ENCODE data around the gene POU2AF2.

Gene POU2AF2

GRCh38 chr11:111297696-111298095 is 52.2 kb downstream of the POU2AF2 start:
- no peak for TF ChIP-seq CTCF (IDR thresholded peaks at IDR 0.05; ENCODE audit: low read depth, low read length)
- H3K4me3 ChIP-seq (ENCODE audit: low read depth, low read length) = no peak overlapping the region

GRCh38 chr11:111298413-111299100 is 53.0 kb downstream of the POU2AF2 start, which contains the start of gene POU2AF3:
TSS of gene POU2AF3 (plus strand) at chr11:111298546. CDS start at chr11:111298582, 36 bp downstream.
- peak within 1 kb of the TSS; percentile 55 for H3K4me3 ChIP-seq (ENCODE audit: low read depth, low read length)
- TF ChIP-seq CTCF (IDR thresholded peaks at IDR 0.05; ENCODE audit: low read depth, low read length) = no peak

GRCh38 chr11:111299101-111300026 is 53.8 kb downstream of the POU2AF2 start:
- peak overlapping the region; percentile 55 for H3K4me3 ChIP-seq (ENCODE audit: low read depth, low read length)
- TF ChIP-seq CTCF (IDR thresholded peaks at IDR 0.05; ENCODE audit: low read depth, low read length) = peak; percentile 45

GRCh38 chr11:111300569-111300968 is 55.0 kb downstream of the POU2AF2 start:
- no peak for TF ChIP-seq CTCF (IDR thresholded peaks at IDR 0.05; ENCODE audit: low read depth, low read length)
- no peak overlapping the region for H3K4me3 ChIP-seq (ENCODE audit: low read depth, low read length)

- TF ChIP-seq CTCF (IDR thresholded peaks at IDR 0.05; ENCODE audit: low read depth, low read length) = no peak
- H3K4me3 ChIP-seq (ENCODE audit: low read depth, low read length) = no peak overlapping the region
These were observed 55.7 kb downstream of the POU2AF2 start for GRCh38 chr11:111301004-111301841.

- no peak for TF ChIP-seq CTCF (IDR thresholded peaks at IDR 0.05; ENCODE audit: low read depth, low read length)
- H3K4me3 ChIP-seq (ENCODE audit: low read depth, low read length) = no peak overlapping the region
These were observed 56.3 kb downstream of the POU2AF2 start for GRCh38 chr11:111301842-111302118.

Measured in WI38 (cell line).